K562 (cell line): Measurements from ENCODE around the gene WWP2.
A peak's percentile ranks its signal among the peaks of the same experiment; 100 is the strongest.

Source experiments
- CHD2 ChIP-seq: IDR thresholded peaks from 2 replicates; pipeline ENCODE4 v1.6.1; 2011; ENCODE audit warnings: low read depth, low read length
- EZH2 ChIP-seq: IDR thresholded peaks from 2 replicates; pipeline ENCODE4 v1.6.1; 2012; ENCODE audit warnings: low read depth, mild to moderate bottlenecking, inconsistent platforms, low read length, borderline replicate concordance
- RFX7 ChIP-seq: fragments of 250-450 bp; sonication (Bioruptor Pico); IDR thresholded peaks from 2 replicates; pipeline ENCODE4 v1.5.1; 2021; ENCODE audit warnings: mild to moderate bottlenecking
- TBL1XR1 ChIP-seq, 2 experiments: IDR thresholded peaks; 2 replicates each; pipeline ENCODE4 v1.6.1; 2012; ENCODE audit warnings: improper control_type of control experiment in 2 of 2, low read length in 2 of 2, mild to moderate bottlenecking in 1 of 2
- TF ChIP-seq, protein P1 (sequence below): sonication (generic); formaldehyde crosslinking; IDR thresholded peaks from 2 replicates; pipeline ENCODE4 v1.8.0; 2023; ENCODE audit warnings: mild to moderate bottlenecking, missing genetic modification reagents
- TF ChIP-seq, protein P2 (sequence below), 2 experiments: fragments of 450-650 bp in 1 of 2; sonication (generic) in 1 of 2; formaldehyde crosslinking in 1 of 2; IDR thresholded peaks in 1 of 2; conservative IDR thresholded peaks in 1 of 2; 2 replicates each; pipeline versions ENCODE4 v1.6.1 to v1.8.1; 2016 to 2023; ENCODE audit warnings: mild to moderate bottlenecking in 2 of 2, moderate library complexity in 2 of 2, inconsistent platforms in 1 of 2, missing genetic modification reagents in 1 of 2
- TF ChIP-seq, protein P3 (sequence below), 2 experiments: fragments of 450-650 bp; formaldehyde crosslinking in 1 of 2; IDR thresholded peaks; 2 replicates each; pipeline versions ENCODE4 v1.4.0 to v1.6.1; 2014 to 2020; ENCODE audit warnings: mild to moderate bottlenecking in 2 of 2, borderline replicate concordance in 1 of 2, low read depth in 1 of 2
- TF ChIP-seq, protein P4 (sequence below), 3 experiments: IDR thresholded peaks in 2 of 3; conservative IDR thresholded peaks in 1 of 3; 2 replicates each; pipeline ENCODE4 v1.5.1; 2011 to 2012; ENCODE audit warnings: low read length in 3 of 3, mild to moderate bottlenecking in 3 of 3, control low read depth in 2 of 3, improper control_type of control experiment in 1 of 3, inconsistent platforms in 1 of 3, low read depth in 1 of 3, mixed read lengths in 1 of 3, moderate library complexity in 1 of 3; ENCODE audit not compliant: insufficient read depth in 2 of 3

DNA sequence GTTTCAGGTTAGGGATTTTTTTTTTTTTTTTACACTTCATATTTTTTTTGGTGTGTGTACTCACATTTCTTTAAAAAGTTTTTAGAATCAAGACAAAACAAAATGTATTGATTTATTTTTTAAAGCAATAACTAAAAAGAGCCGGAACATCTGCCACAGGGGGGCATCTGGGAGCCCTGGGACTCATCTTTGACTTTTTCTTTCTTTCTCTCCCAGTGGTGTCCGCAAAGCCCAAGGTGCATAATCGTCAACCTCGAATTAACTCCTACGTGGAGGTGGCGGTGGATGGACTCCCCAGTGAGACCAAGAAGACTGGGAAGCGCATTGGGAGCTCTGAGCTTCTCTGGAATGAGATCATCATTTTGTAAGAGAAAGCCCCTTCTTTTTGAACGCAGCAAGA lies 36.3 kb downstream of the WWP2 start:
- TF ChIP-seq, protein P1, sequence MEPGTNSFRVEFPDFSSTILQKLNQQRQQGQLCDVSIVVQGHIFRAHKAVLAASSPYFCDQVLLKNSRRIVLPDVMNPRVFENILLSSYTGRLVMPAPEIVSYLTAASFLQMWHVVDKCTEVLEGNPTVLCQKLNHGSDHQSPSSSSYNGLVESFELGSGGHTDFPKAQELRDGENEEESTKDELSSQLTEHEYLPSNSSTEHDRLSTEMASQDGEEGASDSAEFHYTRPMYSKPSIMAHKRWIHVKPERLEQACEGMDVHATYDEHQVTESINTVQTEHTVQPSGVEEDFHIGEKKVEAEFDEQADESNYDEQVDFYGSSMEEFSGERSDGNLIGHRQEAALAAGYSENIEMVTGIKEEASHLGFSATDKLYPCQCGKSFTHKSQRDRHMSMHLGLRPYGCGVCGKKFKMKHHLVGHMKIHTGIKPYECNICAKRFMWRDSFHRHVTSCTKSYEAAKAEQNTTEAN (CRISPR knock-in tag), result no peak
- no peak for TF ChIP-seq TBL1XR1 (IDR thresholded peaks at IDR 0.05; ENCODE audit: low read length in 2 of 2)
- TF ChIP-seq, protein P2, sequence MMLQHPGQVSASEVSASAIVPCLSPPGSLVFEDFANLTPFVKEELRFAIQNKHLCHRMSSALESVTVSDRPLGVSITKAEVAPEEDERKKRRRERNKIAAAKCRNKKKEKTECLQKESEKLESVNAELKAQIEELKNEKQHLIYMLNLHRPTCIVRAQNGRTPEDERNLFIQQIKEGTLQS (IDR thresholded peaks at IDR 0.05), result no peak
- TF ChIP-seq, protein P2 (CRISPR knock-in tag; conservative IDR thresholded peaks at IDR 0.05), result no peak
- TF ChIP-seq CHD2, result no peak
- TF ChIP-seq, protein P3, sequence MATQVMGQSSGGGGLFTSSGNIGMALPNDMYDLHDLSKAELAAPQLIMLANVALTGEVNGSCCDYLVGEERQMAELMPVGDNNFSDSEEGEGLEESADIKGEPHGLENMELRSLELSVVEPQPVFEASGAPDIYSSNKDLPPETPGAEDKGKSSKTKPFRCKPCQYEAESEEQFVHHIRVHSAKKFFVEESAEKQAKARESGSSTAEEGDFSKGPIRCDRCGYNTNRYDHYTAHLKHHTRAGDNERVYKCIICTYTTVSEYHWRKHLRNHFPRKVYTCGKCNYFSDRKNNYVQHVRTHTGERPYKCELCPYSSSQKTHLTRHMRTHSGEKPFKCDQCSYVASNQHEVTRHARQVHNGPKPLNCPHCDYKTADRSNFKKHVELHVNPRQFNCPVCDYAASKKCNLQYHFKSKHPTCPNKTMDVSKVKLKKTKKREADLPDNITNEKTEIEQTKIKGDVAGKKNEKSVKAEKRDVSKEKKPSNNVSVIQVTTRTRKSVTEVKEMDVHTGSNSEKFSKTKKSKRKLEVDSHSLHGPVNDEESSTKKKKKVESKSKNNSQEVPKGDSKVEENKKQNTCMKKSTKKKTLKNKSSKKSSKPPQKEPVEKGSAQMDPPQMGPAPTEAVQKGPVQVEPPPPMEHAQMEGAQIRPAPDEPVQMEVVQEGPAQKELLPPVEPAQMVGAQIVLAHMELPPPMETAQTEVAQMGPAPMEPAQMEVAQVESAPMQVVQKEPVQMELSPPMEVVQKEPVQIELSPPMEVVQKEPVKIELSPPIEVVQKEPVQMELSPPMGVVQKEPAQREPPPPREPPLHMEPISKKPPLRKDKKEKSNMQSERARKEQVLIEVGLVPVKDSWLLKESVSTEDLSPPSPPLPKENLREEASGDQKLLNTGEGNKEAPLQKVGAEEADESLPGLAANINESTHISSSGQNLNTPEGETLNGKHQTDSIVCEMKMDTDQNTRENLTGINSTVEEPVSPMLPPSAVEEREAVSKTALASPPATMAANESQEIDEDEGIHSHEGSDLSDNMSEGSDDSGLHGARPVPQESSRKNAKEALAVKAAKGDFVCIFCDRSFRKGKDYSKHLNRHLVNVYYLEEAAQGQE (IDR thresholded peaks at IDR 0.05; ENCODE audit: borderline replicate concordance), result no peak
- TF ChIP-seq, protein P3 (CRISPR knock-in tag; IDR thresholded peaks at IDR 0.05; ENCODE audit: low read depth), result no peak
- TF ChIP-seq RFX7 (CRISPR knock-in tag), result no peak
- TF ChIP-seq, protein P4, sequence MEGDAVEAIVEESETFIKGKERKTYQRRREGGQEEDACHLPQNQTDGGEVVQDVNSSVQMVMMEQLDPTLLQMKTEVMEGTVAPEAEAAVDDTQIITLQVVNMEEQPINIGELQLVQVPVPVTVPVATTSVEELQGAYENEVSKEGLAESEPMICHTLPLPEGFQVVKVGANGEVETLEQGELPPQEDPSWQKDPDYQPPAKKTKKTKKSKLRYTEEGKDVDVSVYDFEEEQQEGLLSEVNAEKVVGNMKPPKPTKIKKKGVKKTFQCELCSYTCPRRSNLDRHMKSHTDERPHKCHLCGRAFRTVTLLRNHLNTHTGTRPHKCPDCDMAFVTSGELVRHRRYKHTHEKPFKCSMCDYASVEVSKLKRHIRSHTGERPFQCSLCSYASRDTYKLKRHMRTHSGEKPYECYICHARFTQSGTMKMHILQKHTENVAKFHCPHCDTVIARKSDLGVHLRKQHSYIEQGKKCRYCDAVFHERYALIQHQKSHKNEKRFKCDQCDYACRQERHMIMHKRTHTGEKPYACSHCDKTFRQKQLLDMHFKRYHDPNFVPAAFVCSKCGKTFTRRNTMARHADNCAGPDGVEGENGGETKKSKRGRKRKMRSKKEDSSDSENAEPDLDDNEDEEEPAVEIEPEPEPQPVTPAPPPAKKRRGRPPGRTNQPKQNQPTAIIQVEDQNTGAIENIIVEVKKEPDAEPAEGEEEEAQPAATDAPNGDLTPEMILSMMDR (IDR thresholded peaks at IDR 0.05 in 2 of 3, conservative IDR thresholded peaks at IDR 0.05 in 1 of 3; ENCODE audit: insufficient read depth in 2 of 3, low read depth in 1 of 3, low read length in 3 of 3), result peak in 2 of 3 experiments; percentile 5 to 23; a peak in 1 of 6 replicates
- TF ChIP-seq EZH2, result no peak
